Epithelial cell of proximal tubule (primary cell): ENCODE results near the gene TMEM61. TPM values are rescaled to one million over a fixed set of nuclear protein-coding genes. Genes with fewer than 3 reads are reported as not detected.
A peak's percentile ranks its signal among the peaks of the same experiment; 100 is the strongest.

Experiments used
- DNase-seq: peaks from one replicate; pipeline ENCODE4 v3.0.0-alpha.2; 2011; ENCODE audit warnings: low read depth
- H3K4me3 ChIP-seq: 2 replicates; pipeline ENCODE4 v1.5.1; 2011; ENCODE audit warnings: low read depth, mild to moderate bottlenecking, low read length
- CTCF ChIP-seq: conservative IDR thresholded peaks from 2 replicates; pipeline ENCODE4 v1.5.1; 2012; ENCODE audit warnings: low read depth, mild to moderate bottlenecking, low read length
- total RNA-seq: library from RNA; depleted of rRNA; stranded (reverse); fragments of >200 nt; gene quantifications from 2 replicates; pipeline ENCODE4 v1.2.3, GENCODE V29; 2015

Gene TMEM61
- total RNA-seq, 1 donor from 2014 or later, result not detected

GRCh38 chr1:55006931-55007330 is 26.5 kb downstream of the TMEM61 start:
- TF ChIP-seq CTCF, result no peak
- DNase-seq, result no peak
- H3K4me3 ChIP-seq, result no peak overlapping the region

GRCh38 chr1:55007625-55008024 is 27.2 kb downstream of the TMEM61 start:
- H3K4me3 ChIP-seq, result no peak overlapping the region
- TF ChIP-seq CTCF, result no peak
- no peak for DNase-seq

GRCh38 chr1:55010194-55010886 is 29.9 kb downstream of the TMEM61 start:
- no peak for TF ChIP-seq CTCF
- no peak for DNase-seq
- H3K4me3 ChIP-seq, result no peak overlapping the region

- no peak for DNase-seq
- TF ChIP-seq CTCF, result peak; percentile 8
These were observed 30.4 kb downstream of the TMEM61 start for GRCh38 chr1:55010887-55011217.

GRCh38 chr1:55012661-55013060 is 32.2 kb downstream of the TMEM61 start:
- H3K4me3 ChIP-seq, result no peak overlapping the region
- no peak for TF ChIP-seq CTCF
- no peak for DNase-seq

More at GRCh38 chr1:55010887-55011217, 30.4 kb downstream of the TMEM61 start:
- no peak overlapping the region for H3K4me3 ChIP-seq

GRCh38 chr1:55015123-55015522 is 34.7 kb downstream of the TMEM61 start:
- TF ChIP-seq CTCF, result no peak
- no peak for DNase-seq
- H3K4me3 ChIP-seq, result no peak overlapping the region
